22Rv1 (cell line): Measurements from ENCODE around the gene LIMS4.
"Not testable (repeated sequence)": the region's sequence is repeated elsewhere in the genome, so short reads cannot be mapped to it uniquely, and the experiment has no call there.

Experiments used
- CTCF ChIP-seq: fragments of 450-650 bp; IDR thresholded peaks from 2 replicates; pipeline ENCODE4 v1.5.1; 2017; ENCODE audit warnings: mild to moderate bottlenecking
- ZFX ChIP-seq: fragments of 450-650 bp; IDR thresholded peaks from 2 replicates; pipeline ENCODE4 v1.6.1; 2017; ENCODE audit warnings: antibody characterized with exemption, borderline replicate concordance

DNA sequence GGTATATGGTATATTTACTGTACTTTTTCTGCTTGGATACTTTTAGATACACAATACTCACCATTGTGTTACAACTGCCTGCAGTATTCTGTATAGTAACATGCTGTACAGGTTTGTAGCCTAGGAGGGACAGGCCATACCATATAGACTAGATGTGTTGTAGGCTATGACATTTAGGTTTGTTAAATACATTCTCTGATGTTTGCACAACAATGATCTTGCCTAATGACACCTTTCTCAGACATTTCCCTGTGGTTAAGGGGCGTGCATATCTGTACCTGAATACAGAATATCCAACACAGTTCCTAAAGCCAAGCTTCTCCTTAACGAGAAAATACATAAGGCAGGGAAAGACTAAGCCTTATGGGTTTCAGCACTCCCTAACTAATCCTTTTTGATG is 10.2 kb downstream of the LIMS4 start:
- TF ChIP-seq CTCF, ZFX: not testable (repeated sequence)
